T47D (cell line): ENCODE results near the gene KRT23.
A peak's percentile ranks its signal among the peaks of the same experiment; 100 is the strongest.

ENCODE experiments used
- DNase-seq, 2 experiments: peaks; one replicate each; pipeline versions ENCODE4 v3.0.0 to v3.0.0-alpha.2; 2011 to 2012; ENCODE audit warnings: low read depth in 1 of 2, low spot score in 1 of 2
- JUND ChIP-seq: IDR thresholded peaks from 2 replicates; pipeline ENCODE4 v1.6.1; 2012; ENCODE audit warnings: low read depth
- in situ Hi-C: cut with HindIII; loops from 2 replicates; pipeline ENCODE4 v1.10.0; 2016; ENCODE audit warnings: low sequenced_read_pairs, low pct_unique_long_range_greater_than_20kb

The KRT23 gene

DNA sequence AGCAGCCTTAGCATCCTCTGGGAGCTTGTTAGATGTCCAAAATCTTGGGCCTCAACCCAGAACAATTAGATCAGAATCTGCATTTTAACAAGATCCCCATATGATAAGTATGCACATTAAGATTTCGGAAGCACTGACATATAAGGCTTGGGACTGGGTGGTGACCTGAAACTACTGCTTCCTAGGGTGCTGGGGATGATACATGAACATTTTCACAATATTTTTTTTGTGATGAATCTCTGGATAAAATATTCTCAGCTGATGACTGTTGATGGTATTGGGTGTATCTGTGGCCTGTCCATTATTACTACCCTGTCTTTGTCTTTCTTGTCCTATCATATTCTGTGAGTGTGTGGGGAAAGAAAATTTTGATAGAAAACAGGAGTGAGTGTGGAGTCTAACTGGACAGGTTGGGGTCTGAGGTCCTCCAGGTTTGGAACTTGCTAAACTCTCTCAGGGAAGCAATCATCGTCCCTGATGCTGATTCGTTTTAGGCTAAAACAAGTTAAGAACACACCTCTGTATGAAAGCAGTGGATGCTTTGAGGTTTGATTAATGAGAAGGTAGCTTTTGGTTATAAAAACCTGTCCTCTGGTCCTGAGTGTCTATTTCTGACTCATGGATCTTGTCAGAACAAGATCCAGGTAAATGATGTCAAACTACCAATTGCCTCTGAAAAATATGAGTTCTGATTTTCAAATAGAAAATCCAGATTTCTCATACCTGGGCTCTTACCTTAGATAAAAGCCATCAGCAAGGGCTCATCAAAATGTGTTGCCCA is 23.2 kb downstream of the KRT23 start:
- in situ Hi-C loops: no loop called here
- no peak for DNase-seq
- no peak for TF ChIP-seq JUND

- no peak for DNase-seq
- TF ChIP-seq JUND: no peak
- in situ Hi-C loops: no loop called here
These were observed 24.8 kb downstream of the KRT23 start for GRCh38 chr17:40912486-40913210.

GRCh38 chr17:40910441-40910841 is 27.0 kb downstream of the KRT23 start:
- TF ChIP-seq JUND: peak; percentile 99
- in situ Hi-C loops: no loop called here
- peak in 1 of 2 experiments; percentile 96 for DNase-seq

GRCh38 chr17:40909755-40910154 is 27.7 kb downstream of the KRT23 start:
- TF ChIP-seq JUND: no peak
- in situ Hi-C loops: no loop called here
- DNase-seq: peak in 1 of 2 experiments; percentile 84

GRCh38 chr17:40909351-40909750 is 28.1 kb downstream of the KRT23 start:
- in situ Hi-C loops: no loop called here
- DNase-seq: peak; percentile 33 to 98
- peak; percentile 79 for TF ChIP-seq JUND

- no peak for TF ChIP-seq JUND
- no peak for DNase-seq
- in situ Hi-C loops: no loop called here
These were observed 30.8 kb downstream of the KRT23 start for GRCh38 chr17:40906613-40907012.

GRCh38 chr17:40905370-40905769 is 32.1 kb downstream of the KRT23 start:
- in situ Hi-C loops: no loop called here
- no peak for TF ChIP-seq JUND
- no peak for DNase-seq

GRCh38 chr17:40903129-40903847 is 34.2 kb downstream of the KRT23 start:
- in situ Hi-C loops: no loop called here
- peak in 1 of 2 experiments; percentile 95 for DNase-seq
- peak; percentile 66 for TF ChIP-seq JUND

- in situ Hi-C loops: no loop called here
- TF ChIP-seq JUND: no peak
- no peak for DNase-seq
These were observed 34.9 kb downstream of the KRT23 start for GRCh38 chr17:40902498-40902897.

DNA sequence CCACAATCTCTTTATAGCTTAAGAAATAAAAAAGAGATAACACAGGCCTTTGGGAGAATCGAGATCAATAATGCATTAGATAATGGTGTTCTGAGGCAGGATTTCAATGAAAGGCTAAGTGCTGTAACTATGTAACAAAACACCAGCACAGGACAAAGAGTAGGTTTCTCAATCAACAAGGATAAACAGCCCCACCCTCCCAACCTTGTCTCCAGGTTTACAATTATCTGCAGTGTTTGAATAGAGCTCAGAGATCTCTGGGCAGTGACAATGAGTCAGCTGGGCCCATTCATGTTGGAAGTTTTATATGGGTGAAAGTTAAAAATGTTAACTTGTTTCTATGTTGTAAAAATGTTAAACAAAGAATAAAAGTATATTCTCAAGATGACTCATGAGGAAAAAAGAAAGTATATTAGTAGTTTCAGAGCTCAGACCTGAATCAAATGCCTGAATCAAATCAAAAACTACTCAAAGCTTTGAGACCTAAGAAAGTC is 35.4 kb downstream of the KRT23 start:
- in situ Hi-C loops: no loop called here
- DNase-seq: no peak
- TF ChIP-seq JUND: no peak

DNA sequence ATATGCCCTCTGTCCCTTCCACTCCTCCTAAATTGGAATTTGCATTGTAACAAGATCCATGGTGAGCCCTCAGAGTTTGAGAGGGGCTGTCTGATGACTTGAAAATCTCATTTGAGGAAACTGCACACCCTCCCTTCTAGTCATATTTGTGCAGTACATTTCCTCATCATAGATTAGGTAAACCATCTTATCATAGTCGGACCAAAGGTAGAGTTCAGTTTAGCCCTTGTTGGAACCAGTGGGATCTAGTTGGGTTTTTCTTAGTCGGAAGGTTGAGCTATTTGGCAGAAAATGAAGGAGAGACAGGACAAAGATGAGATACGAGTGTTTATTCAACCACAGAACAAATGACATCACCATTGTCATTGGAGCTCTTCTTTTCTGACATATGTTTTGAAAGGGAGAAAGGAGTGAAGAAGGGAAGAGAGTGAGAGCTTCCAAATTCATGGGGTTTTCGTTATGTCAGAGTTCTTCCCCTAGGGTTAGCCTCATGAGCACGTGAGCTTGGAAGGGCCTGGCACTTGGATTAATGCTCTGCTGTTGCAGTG is 36.6 kb downstream of the KRT23 start:
- in situ Hi-C loops: no loop called here
- no peak for TF ChIP-seq JUND
- no peak for DNase-seq

GRCh38 chr17:40896916-40897455 is 40.5 kb downstream of the KRT23 start:
- in situ Hi-C loops: no loop called here
- TF ChIP-seq JUND: no peak
- DNase-seq: no peak
